HepG2 (cell line): Measurements from ENCODE around the gene NLRC5. TPM values are rescaled to one million over a fixed set of nuclear protein-coding genes. Genes with fewer than 3 reads are reported as not detected.
A peak's percentile ranks its signal among the peaks of the same experiment; 100 is the strongest.

ENCODE experiments used
- KLF15 ChIP-seq: sonication (generic); formaldehyde crosslinking; IDR thresholded peaks from 2 replicates; pipeline ENCODE4 v1.8.1; 2023; ENCODE audit warnings: borderline replicate concordance, mild to moderate bottlenecking, inconsistent platforms, missing genetic modification reagents, mixed read lengths
- POLR2AphosphoS5 ChIP-seq: IDR thresholded peaks from 2 replicates; pipeline ENCODE4 v1.6.1; 2012; ENCODE audit warnings: low read depth, low read length
- RBFOX2 ChIP-seq: fragments of 200-400 bp; formaldehyde crosslinking; IDR thresholded peaks from 2 replicates; pipeline ENCODE4 v1.6.1; 2017; ENCODE audit warnings: low read depth, mild to moderate bottlenecking, low read length
- SP140L ChIP-seq: sonication (generic); formaldehyde crosslinking; IDR thresholded peaks from 2 replicates; pipeline ENCODE4 v1.4.0; 2020; ENCODE audit warnings: missing genetic modification reagents, borderline replicate concordance
- TERF1 ChIP-seq: sonication (generic); formaldehyde crosslinking; IDR thresholded peaks from 2 replicates; pipeline ENCODE4 v1.8.0; 2022; ENCODE audit warnings: mild to moderate bottlenecking, missing genetic modification reagents, moderate library complexity
- ZBTB3 ChIP-seq: sonication (generic); formaldehyde crosslinking; IDR thresholded peaks from 2 replicates; pipeline ENCODE4 v1.4.0; 2020; ENCODE audit warnings: low read depth, mild to moderate bottlenecking, moderate library complexity, missing genetic modification reagents, borderline replicate concordance
- ZKSCAN1 ChIP-seq: fragments of 150-350 bp; IDR thresholded peaks from 2 replicates; pipeline ENCODE4 v1.6.1; 2014; ENCODE audit warnings: low read length
- ZNF331 ChIP-seq: sonication (generic); formaldehyde crosslinking; IDR thresholded peaks from 2 replicates; pipeline ENCODE4 v1.4.0; 2020; ENCODE audit warnings: missing genetic modification reagents
- ZNF512B ChIP-seq: sonication (generic); formaldehyde crosslinking; IDR thresholded peaks from 2 replicates; pipeline ENCODE4 v1.5.1; 2020; ENCODE audit warnings: missing genetic modification reagents, mild to moderate bottlenecking, borderline replicate concordance
- ZNF614 ChIP-seq: IDR thresholded peaks from 2 replicates; pipeline ENCODE4 v1.6.1; 2018; ENCODE audit warnings: missing biosample characterization, missing genetic modification reagents, inconsistent platforms, borderline replicate concordance
- ZNF768 ChIP-seq: sonication (generic); formaldehyde crosslinking; IDR thresholded peaks from 2 replicates; pipeline ENCODE4 v1.4.0; 2020; ENCODE audit warnings: missing genetic modification reagents
- ZNF784 ChIP-seq: sonication (generic); formaldehyde crosslinking; IDR thresholded peaks from 2 replicates; pipeline ENCODE4 v1.5.1; 2020; ENCODE audit warnings: missing genetic modification reagents, mild to moderate bottlenecking, borderline replicate concordance
- ZSCAN25 ChIP-seq: sonication (generic); formaldehyde crosslinking; IDR thresholded peaks from 2 replicates; pipeline ENCODE4 v1.8.0; 2022; ENCODE audit warnings: mild to moderate bottlenecking, missing genetic modification reagents
- polyA plus RNA-seq, 8 experiments: library from polyadenylated mRNA; depleted of rRNA in 3 of 8; stranded (reverse) in 7 of 8; unstranded in 1 of 8; fragments of >200 nt; fragmentation: Illumina TruSeq in 4 of 8; extraction: Trizol in 4 of 8; gene quantifications; 2 replicates each; pipeline versions ENCODE4 v1.2.1 to v1.2.3, GENCODE V29; 2011 to 2016; ENCODE audit warnings: low read depth in 4 of 8, missing spikeins in 1 of 8, mixed read lengths in 1 of 8; ENCODE audit not compliant: insufficient read depth in 1 of 8
- total RNA-seq, 5 experiments: library from RNA; depleted of rRNA; stranded (reverse); fragments of >200 nt; fragmentation: Illumina TruSeq; extraction: Trizol; gene quantifications; 2 replicates each; pipeline ENCODE4 v1.2.3, GENCODE V29; 2016; ENCODE audit warnings: low read depth in 1 of 5
- TF ChIP-seq, protein P1 (sequence below): sonication (generic); formaldehyde crosslinking; IDR thresholded peaks from 2 replicates; pipeline ENCODE4 v1.4.0; 2020; ENCODE audit warnings: missing genetic modification reagents

The NLRC5 gene
- total and polyA plus RNA-seq, 2 of the 13 experiments (the other 11 are each of a cell fraction or from before 2014, with no cell fraction given), result 6.3 to 12.7 TPM

DNA sequence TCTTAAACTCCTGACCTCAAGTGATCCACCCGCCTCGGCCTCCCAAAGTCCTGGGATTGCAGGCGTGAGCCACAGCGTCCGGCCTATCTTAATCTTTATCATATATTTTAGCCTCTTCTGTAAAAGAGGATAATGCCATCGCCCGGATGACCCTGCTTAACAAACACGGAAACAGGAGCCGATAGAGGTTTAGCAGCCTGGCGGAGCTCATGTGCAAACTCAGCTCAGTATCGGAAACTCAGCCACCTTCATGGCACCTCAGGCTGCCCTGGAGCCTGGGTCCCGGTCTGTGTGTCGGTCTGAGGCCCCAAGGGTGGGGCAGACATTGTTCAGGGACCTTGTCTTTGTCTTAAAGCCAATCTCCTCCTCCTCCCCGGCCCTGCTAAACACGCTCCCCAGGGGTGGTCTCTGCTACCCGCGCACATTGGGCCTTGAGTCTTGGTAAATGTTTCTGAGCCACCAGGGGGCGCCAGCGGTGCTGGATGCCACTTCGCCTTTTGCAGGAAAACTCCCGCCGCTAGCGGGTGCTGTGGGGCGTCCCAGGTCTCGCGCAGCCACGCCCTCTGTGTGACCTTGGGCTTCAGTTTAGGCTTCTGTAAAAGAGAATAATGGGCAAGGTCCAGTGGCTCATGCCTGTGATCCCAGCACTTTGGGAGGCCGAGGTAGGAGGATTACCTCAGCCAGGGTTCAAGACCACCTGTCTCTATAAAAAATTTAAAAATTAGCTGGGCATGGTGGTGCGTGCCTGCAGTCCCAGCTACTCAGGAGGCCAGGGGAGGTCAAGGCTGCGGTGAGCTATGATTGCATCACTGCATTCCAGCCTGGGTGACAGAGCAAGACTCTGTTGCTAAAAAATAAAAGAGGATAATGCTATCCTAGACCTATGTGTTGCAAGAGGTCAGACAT, 24.9 kb upstream of the NLRC5 start (continued):
- TF ChIP-seq, protein P1, sequence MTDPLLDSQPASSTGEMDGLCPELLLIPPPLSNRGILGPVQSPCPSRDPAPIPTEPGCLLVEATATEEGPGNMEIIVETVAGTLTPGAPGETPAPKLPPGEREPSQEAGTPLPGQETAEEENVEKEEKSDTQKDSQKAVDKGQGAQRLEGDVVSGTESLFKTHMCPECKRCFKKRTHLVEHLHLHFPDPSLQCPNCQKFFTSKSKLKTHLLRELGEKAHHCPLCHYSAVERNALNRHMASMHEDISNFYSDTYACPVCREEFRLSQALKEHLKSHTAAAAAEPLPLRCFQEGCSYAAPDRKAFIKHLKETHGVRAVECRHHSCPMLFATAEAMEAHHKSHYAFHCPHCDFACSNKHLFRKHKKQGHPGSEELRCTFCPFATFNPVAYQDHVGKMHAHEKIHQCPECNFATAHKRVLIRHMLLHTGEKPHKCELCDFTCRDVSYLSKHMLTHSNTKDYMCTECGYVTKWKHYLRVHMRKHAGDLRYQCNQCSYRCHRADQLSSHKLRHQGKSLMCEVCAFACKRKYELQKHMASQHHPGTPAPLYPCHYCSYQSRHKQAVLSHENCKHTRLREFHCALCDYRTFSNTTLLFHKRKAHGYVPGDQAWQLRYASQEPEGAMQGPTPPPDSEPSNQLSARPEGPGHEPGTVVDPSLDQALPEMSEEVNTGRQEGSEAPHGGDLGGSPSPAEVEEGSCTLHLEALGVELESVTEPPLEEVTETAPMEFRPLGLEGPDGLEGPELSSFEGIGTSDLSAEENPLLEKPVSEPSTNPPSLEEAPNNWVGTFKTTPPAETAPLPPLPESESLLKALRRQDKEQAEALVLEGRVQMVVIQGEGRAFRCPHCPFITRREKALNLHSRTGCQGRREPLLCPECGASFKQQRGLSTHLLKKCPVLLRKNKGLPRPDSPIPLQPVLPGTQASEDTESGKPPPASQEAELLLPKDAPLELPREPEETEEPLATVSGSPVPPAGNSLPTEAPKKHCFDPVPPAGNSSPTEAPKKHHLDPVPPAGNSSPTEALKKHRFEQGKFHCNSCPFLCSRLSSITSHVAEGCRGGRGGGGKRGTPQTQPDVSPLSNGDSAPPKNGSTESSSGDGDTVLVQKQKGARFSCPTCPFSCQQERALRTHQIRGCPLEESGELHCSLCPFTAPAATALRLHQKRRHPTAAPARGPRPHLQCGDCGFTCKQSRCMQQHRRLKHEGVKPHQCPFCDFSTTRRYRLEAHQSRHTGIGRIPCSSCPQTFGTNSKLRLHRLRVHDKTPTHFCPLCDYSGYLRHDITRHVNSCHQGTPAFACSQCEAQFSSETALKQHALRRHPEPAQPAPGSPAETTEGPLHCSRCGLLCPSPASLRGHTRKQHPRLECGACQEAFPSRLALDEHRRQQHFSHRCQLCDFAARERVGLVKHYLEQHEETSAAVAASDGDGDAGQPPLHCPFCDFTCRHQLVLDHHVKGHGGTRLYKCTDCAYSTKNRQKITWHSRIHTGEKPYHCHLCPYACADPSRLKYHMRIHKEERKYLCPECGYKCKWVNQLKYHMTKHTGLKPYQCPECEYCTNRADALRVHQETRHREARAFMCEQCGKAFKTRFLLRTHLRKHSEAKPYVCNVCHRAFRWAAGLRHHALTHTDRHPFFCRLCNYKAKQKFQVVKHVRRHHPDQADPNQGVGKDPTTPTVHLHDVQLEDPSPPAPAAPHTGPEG (CRISPR knock-in tag), result no peak
- TF ChIP-seq ZKSCAN1 (0 out of 2 replicates have a peak, but pooled peaks have one; percentile 18), SP140L (CRISPR knock-in tag) (no peak), TERF1 (CRISPR knock-in tag) (no peak), ZNF784 (CRISPR knock-in tag) (0 out of 2 replicates have a peak, but pooled peaks have one; percentile 35), ZBTB3 (no peak), RBFOX2 (no peak), ZNF331 (CRISPR knock-in tag) (peak; percentile 70), KLF15 (no peak), POLR2AphosphoS5 (no peak), ZSCAN25 (peak; percentile 58; the same call in 1 of the 2 replicates), ZNF512B (CRISPR knock-in tag) (no peak), ZNF768 (CRISPR knock-in tag) (peak; percentile 68; the same call in 1 of the 2 replicates), ZNF614 (CRISPR knock-in tag) (peak; percentile 85; the same call in 1 of the 2 replicates)
